Right lobe of liver (tissue), 4 donors: ENCODE results near the gene PHF14.

Experiments used
- POLR2A ChIP-seq: fragments of 450-650 bp; IDR thresholded peaks from one replicate; pipeline ENCODE4 v1.6.1; 2017; ENCODE audit warnings: antibody characterized with exemption, mild to moderate bottlenecking
- TF ChIP-seq, protein P1 (sequence below), 4 donors: fragments of 200-600 bp in 3 of 4; fragments of 450-650 bp in 1 of 4; IDR thresholded peaks; one replicate each; pipeline versions ENCODE4 v1.5.1 to v1.8.0; 2016 to 2022; ENCODE audit warnings: antibody characterized with exemption in 4 of 4, mild to moderate bottlenecking in 2 of 4
- donor health status: DM: no; HTN: no; CAD: no.
- donor health status: DM: no; HTN: no; CAD: no.
- donor health status: DM: no; HTN: yes; CAD: no.

DNA sequence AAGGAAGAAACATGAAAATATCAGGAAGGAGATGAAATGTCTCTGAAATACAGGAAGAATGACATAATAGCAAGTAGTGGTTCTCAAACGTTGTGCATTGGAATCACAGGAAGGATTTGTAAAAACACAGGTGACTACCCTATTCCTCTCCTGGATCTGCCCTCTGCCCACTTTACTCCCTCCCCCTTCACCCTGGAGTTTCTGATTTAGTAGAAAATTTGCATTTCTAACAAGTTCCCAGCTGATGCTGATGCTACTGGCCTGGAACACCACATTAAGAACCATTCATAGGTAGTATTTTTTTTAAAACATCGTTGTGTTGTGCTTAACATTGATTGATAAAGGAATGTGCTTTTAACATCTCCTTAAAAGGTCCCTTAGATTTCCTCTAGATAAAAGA lies 130.9 kb downstream of the PHF14 start:
- TF ChIP-seq, protein P1, sequence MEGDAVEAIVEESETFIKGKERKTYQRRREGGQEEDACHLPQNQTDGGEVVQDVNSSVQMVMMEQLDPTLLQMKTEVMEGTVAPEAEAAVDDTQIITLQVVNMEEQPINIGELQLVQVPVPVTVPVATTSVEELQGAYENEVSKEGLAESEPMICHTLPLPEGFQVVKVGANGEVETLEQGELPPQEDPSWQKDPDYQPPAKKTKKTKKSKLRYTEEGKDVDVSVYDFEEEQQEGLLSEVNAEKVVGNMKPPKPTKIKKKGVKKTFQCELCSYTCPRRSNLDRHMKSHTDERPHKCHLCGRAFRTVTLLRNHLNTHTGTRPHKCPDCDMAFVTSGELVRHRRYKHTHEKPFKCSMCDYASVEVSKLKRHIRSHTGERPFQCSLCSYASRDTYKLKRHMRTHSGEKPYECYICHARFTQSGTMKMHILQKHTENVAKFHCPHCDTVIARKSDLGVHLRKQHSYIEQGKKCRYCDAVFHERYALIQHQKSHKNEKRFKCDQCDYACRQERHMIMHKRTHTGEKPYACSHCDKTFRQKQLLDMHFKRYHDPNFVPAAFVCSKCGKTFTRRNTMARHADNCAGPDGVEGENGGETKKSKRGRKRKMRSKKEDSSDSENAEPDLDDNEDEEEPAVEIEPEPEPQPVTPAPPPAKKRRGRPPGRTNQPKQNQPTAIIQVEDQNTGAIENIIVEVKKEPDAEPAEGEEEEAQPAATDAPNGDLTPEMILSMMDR (IDR thresholded peaks at IDR 0.05), result no peak
- no peak for TF ChIP-seq POLR2A
